ENCODE data around the gene PAFAH1B1. TPM values are rescaled to one million over a fixed set of nuclear protein-coding genes. Genes with fewer than 3 reads are reported as not detected.

PAFAH1B1 gene
- total RNA-seq, 4 donors from 2014 or later = 84.4 to 189 (median 159) TPM

- no peak for TF ChIP-seq CTCF (IDR thresholded peaks at IDR 0.05)
- no peak for TF ChIP-seq POLR2A (IDR thresholded peaks at IDR 0.05)
- Histone ChIP-seq H3K4me3 (no peak overlapping the region), H3K9me3 (no peaks in the 10 kb centered on the region), H3K36me3 (no peaks in the 10 kb centered on the region), H3K4me1 (no peaks in the 10 kb centered on the region), H3K27ac (no peak overlapping the region), H3K27me3 (peaks cover 0 to 5% of the 10 kb centered on the region in 2 donors)
- no peak for DNase-seq
- intact Hi-C loops (cut with DNase I; ENCODE audit: low total_unique reads) = no loop called here
These were observed 42.0 kb upstream of the PAFAH1B1 start for GRCh38 chr17:2551493-2551892.

DNA sequence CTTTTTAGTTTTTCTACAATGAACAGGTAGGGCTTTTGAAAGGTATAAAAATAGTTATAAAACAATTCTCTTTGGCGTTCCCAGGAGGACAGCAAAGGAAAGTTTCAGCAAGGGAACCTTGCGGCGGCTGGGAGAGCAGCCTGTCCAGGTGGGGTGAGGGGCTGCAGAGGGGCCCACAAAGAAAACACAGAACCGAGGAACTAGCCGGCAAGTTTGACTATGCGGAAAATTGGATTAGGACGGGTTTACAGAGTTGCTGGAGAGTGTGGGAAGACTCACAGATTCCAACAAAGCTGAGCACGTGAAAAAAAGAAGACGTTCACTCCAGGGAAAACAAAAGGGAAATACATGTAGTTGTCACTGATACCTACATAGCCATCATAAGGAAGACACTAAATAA, 41.5 kb upstream of the PAFAH1B1 start:
- TF ChIP-seq POLR2A (IDR thresholded peaks at IDR 0.05) (no peak), CTCF (IDR thresholded peaks at IDR 0.05) (no peak)
- Histone ChIP-seq H3K27me3 (peaks cover 0 to 5% of the 10 kb centered on the region in 2 donors), H3K4me1 (no peaks in the 10 kb centered on the region), H3K36me3 (no peaks in the 10 kb centered on the region), H3K27ac (no peak overlapping the region), H3K9me3 (no peaks in the 10 kb centered on the region), H3K4me3 (no peak overlapping the region)
- intact Hi-C loops (cut with DNase I; ENCODE audit: low total_unique reads) = no loop called here
- DNase-seq = no peak

DNA sequence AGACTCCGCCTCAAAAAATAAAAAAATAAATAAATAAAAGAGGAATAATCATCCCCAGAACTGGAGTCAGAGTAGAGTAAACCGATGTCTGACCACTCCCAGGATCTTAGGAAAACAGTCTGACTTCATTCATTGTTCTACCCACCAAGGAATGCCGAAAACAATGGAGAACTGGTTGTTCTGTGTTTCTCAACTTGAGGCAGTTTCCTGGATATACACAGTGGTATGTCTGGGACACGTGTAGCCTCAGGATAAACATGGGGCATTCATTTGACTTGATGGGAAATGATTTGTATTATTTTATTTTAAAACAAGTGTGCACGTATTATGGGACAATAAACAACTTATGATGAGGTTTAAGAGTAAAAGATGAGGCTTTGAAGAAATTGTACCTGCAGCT, 32.8 kb upstream of the PAFAH1B1 start:
- no peak for DNase-seq
- Histone ChIP-seq H3K36me3 (no peaks in the 10 kb centered on the region), H3K9me3 (no peaks in the 10 kb centered on the region), H3K27me3 (no peaks in the 10 kb centered on the region), H3K4me1 (no peaks in the 10 kb centered on the region), H3K4me3 (no peak overlapping the region), H3K27ac (no peak overlapping the region)
- TF ChIP-seq POLR2A (IDR thresholded peaks at IDR 0.05) (no peak), CTCF (IDR thresholded peaks at IDR 0.05) (no peak)
- intact Hi-C loops (cut with DNase I; ENCODE audit: low total_unique reads) = no loop called here

DNA sequence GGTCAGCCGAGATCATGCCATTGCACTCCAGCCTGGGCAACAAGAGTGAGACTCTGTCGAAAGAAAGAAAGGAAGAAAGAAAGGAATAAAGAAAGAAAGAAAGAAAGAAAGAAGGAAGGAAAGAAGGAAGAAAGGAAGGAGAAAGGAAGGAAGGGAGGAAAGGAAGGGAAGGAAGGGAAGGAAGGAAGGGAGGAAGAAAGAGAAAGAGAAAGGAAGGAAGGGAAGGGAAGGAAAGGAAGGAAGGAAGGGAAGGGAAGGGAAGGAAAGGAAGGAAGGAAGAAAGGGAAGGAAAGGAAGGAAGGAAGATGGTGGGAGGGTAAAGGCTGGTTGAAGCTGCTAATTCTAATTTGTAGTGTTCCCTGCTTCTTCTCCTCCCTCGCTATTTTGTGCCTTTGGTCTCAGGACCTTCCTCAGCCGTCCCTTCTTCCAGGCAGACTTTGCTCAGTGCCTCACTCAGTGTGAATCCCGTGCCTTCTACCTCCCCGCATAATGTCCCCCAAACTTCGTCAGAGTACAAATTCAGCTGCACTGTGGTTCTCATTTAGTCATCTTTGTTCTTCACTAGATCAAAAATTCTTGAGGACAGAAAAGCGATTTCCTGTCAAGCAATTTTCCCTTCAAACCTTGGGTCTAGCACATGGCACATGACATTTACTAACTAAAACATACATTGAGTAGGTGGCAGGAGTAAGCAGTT, 31.1 kb upstream of the PAFAH1B1 start:
- Histone ChIP-seq H3K4me3 (no peak overlapping the region), H3K27me3 (no peaks in the 10 kb centered on the region), H3K4me1 (no peaks in the 10 kb centered on the region), H3K36me3 (no peaks in the 10 kb centered on the region), H3K9me3 (no peaks in the 10 kb centered on the region), H3K27ac (no peak overlapping the region)
- DNase-seq = no peak
- TF ChIP-seq POLR2A (IDR thresholded peaks at IDR 0.05) = no peak
- TF ChIP-seq CTCF (IDR thresholded peaks at IDR 0.05) = no peak
- intact Hi-C loops (cut with DNase I; ENCODE audit: low total_unique reads) = no loop called here

- H3K4me1 ChIP-seq = no peaks in the 10 kb centered on the region
- H3K4me3 ChIP-seq = no peak overlapping the region
- no peaks in the 10 kb centered on the region for H3K27me3 ChIP-seq
- TF ChIP-seq POLR2A (IDR thresholded peaks at IDR 0.05) = no peak
- no peak for TF ChIP-seq CTCF (IDR thresholded peaks at IDR 0.05)
- no peak overlapping the region for H3K27ac ChIP-seq
- DNase-seq = no peak
- H3K36me3 ChIP-seq = no peaks in the 10 kb centered on the region
- no peaks in the 10 kb centered on the region for H3K9me3 ChIP-seq
- intact Hi-C loops (cut with DNase I; ENCODE audit: low total_unique reads) = no loop called here
These were observed 30.4 kb upstream of the PAFAH1B1 start for GRCh38 chr17:2563061-2563460.
